Urothelium cell line (cell line): ENCODE measurements around the gene SUDS3.
A peak's percentile ranks its signal among the peaks of the same experiment; 100 is the strongest.
"Not testable (repeated sequence)": the region's sequence is repeated elsewhere in the genome, so short reads cannot be mapped to it uniquely, and the experiment has no call there.

Experiments
- DNase-seq: peaks from one replicate; pipeline ENCODE4 v3.0.0; 2011; ENCODE audit warnings: low spot score, mixed read lengths
- FAIRE-seq: peaks from 2 replicates; lab custom pipeline; 2011; peaks lifted over from hg19 to GRCh38; lab: Jason Lieb, UNC

The SUDS3 gene

GRCh38 chr12:118391836-118392235 is 15.5 kb downstream of the SUDS3 start:
- no peak for FAIRE-seq

GRCh38 chr12:118397708-118398440 is 21.5 kb downstream of the SUDS3 start:
- DNase-seq = no peak
- no peak for FAIRE-seq

More at GRCh38 chr12:118391836-118392235, 15.5 kb downstream of the SUDS3 start:
- no peak for DNase-seq

- DNase-seq (no peak), FAIRE-seq (no peak)
These were observed 22.2 kb downstream of the SUDS3 start for GRCh38 chr12:118398524-118398923.

GRCh38 chr12:118398940-118399339 is 22.6 kb downstream of the SUDS3 start:
- FAIRE-seq (no peak), DNase-seq (no peak)

GRCh38 chr12:118402251-118402650 is 25.9 kb downstream of the SUDS3 start:
- DNase-seq (no peak), FAIRE-seq (no peak)

GRCh38 chr12:118404876-118405521 is 28.6 kb downstream of the SUDS3 start:
- DNase-seq (peak; percentile 31), FAIRE-seq (no peak)

- DNase-seq, FAIRE-seq: not testable (repeated sequence)
These were observed 31.9 kb downstream of the SUDS3 start for GRCh38 chr12:118408241-118408640.

- no peak for FAIRE-seq
- DNase-seq = no peak
These were observed 33.5 kb downstream of the SUDS3 start for GRCh38 chr12:118409834-118410233.

GRCh38 chr12:118417942-118418341 is 41.6 kb downstream of the SUDS3 start:
- no peak for FAIRE-seq
- no peak for DNase-seq

- DNase-seq (no peak), FAIRE-seq (no peak)
These were observed 42.2 kb downstream of the SUDS3 start for GRCh38 chr12:118418385-118419057.

- DNase-seq (no peak), FAIRE-seq (no peak)
These were observed 44.3 kb downstream of the SUDS3 start for GRCh38 chr12:118420673-118421072.

GRCh38 chr12:118424884-118425283 is 48.5 kb downstream of the SUDS3 start:
- no peak for DNase-seq
- FAIRE-seq = no peak

- DNase-seq (no peak), FAIRE-seq (no peak)
These were observed 49.0 kb downstream of the SUDS3 start for GRCh38 chr12:118425364-118425763.

- DNase-seq = no peak
These were observed 51.5 kb downstream of the SUDS3 start for GRCh38 chr12:118427819-118428218.

GRCh38 chr12:118428643-118429042 is 52.3 kb downstream of the SUDS3 start:
- no peak for FAIRE-seq
- no peak for DNase-seq

More at GRCh38 chr12:118427819-118428218, 51.5 kb downstream of the SUDS3 start:
- FAIRE-seq = no peak

GRCh38 chr12:118429688-118430383 is 53.5 kb downstream of the SUDS3 start:
- DNase-seq (no peak), FAIRE-seq (no peak)

- DNase-seq = no peak
- FAIRE-seq = no peak
These were observed 54.2 kb downstream of the SUDS3 start for GRCh38 chr12:118430516-118430915.

- DNase-seq (no peak), FAIRE-seq (no peak)
These were observed 56.6 kb downstream of the SUDS3 start for GRCh38 chr12:118432812-118433545.

- no peak for DNase-seq
- no peak for FAIRE-seq
These were observed 59.8 kb downstream of the SUDS3 start for GRCh38 chr12:118436002-118436730.

GRCh38 chr12:118436986-118437385 is 60.6 kb downstream of the SUDS3 start:
- FAIRE-seq = no peak
- DNase-seq = no peak
